Motor neuron (in vitro differentiated cells): ENCODE data around the gene HOXD9. TPM values are rescaled to one million over a fixed set of nuclear protein-coding genes. Genes with fewer than 3 reads are reported as not detected.
A peak's percentile ranks its signal among the peaks of the same experiment; 100 is the strongest.

Experiments used
- ATAC-seq, 8 experiments: fragments of 200-7000 bp; cut with Tn5 transposase; replicated peaks in 6 of 8; 2 replicates each; pipeline ENCODE4 v1.8.0; 2021; ENCODE audit warnings: mild to moderate bottlenecking in 8 of 8, moderate library complexity in 8 of 8
- H3K27ac ChIP-seq, 2 donors: fragments of 250-450 bp; sonication (Bioruptor Pico); 2 replicates each; pipeline ENCODE4 v1.9.0; 2021; ENCODE audit warnings: antibody characterized with exemption in 2 of 2, mild to moderate bottlenecking in 2 of 2, moderate library complexity in 1 of 2
- H3K4me1 ChIP-seq, 2 donors: fragments of 250-450 bp; sonication (Bioruptor Pico); replicated peaks in 1 of 2; 2 replicates each; pipeline ENCODE4 v1.6.1; 2021; ENCODE audit warnings: antibody characterized with exemption in 2 of 2, mild to moderate bottlenecking in 2 of 2, moderate library complexity in 1 of 2
- H3K4me3 ChIP-seq, 5 donors: fragments of 250-450 bp; sonication (Bioruptor Pico); 2 replicates each; pipeline ENCODE4 v1.9.0; 2021; ENCODE audit warnings: antibody characterized with exemption in 5 of 5, mild to moderate bottlenecking in 5 of 5, moderate library complexity in 4 of 5
- WGBS, 10 experiments: fragments of 450-650 bp; shearing (Covaris generic); methylation state at CpG; one replicate each; pipeline ENCODE4 v1.0.0; 2022; 5-methylcytosine and 5-hydroxymethylcytosine counted together
- in situ Hi-C, 9 experiments: fragments of 400-800 bp; cut with MboI; loops; one replicate each; pipeline ENCODE4 v1.15.0; 2021; ENCODE audit warnings: low sequenced_read_pairs in 9 of 9, low pct_unique_long_range_greater_than_20kb in 2 of 9; ENCODE audit not compliant: unreplicated experiment in 9 of 9
- total RNA-seq, 8 experiments: library from RNA; unstranded; fragments of 300-600 nt; gene quantifications; 2 replicates each; pipeline versions ENCODE4 v1.2.3 to v1.2.4, GENCODE V29; 2022

Gene HOXD9
- total RNA-seq, 8 experiments from 2014 or later = 2.9 to 11.9 (median 5.7) TPM

DNA sequence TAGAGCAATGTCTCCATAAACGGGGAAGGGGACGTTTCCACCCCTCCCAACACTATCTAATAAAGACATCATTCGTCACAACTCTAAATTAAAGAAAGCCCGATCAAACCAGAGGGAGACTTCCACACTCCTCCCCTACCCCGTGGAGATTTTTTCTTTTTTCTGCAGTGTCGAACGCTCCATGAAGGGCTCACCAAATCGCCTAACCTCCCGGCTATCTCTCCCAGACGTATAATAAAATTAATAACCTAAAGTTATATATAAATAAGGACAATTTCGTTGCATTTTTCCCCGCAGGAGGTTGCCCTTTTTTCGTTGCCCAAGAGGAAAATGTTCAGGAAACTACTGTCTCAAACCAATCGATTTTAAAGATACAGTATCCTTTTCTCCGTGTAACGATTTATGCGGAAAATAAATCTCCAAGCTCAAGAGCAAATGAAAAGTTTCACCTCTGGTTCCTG is 41.1 kb upstream of the HOXD9 start:
- no peak overlapping the region for H3K4me3 ChIP-seq
- WGBS, 10 experiments = 0 to 20% (median 9%) methylated on average over 1 to 17 of the region's 17 CpGs
- ATAC-seq = no peak
- in situ Hi-C loops = loop anchor here in 8 of 9 experiments (10.0 to 25.0 kb wide), 8 partner anchors 394 to 1394 kb away; no protein-coding TSS in a partner anchor
- peaks cover 3 to 21% of the 10 kb centered on the region in 2 donors for H3K4me1 ChIP-seq
- H3K27ac ChIP-seq = no peak overlapping the region

GRCh38 chr2:176081837-176082524 is 40.5 kb upstream of the HOXD9 start:
- 0 to 3% (median 0%) methylated on average over 1 to 29 of the region's 62 CpGs; no CpG with 5 or more reads in 2 of the 10 experiments for WGBS, 10 experiments

GRCh38 chr2:176082525-176082823 is 40.0 kb upstream of the HOXD9 start:
- Histone ChIP-seq H3K4me3 (no peak overlapping the region), H3K27ac (no peak overlapping the region), H3K4me1 (peaks cover 3 to 21% of the 10 kb centered on the region in 2 donors)
- WGBS, 10 experiments = 0 to 20% (median 7%) methylated on average over 1 to 6 of the region's 10 CpGs; no CpG with 5 or more reads in 2 of the 10 experiments
- no peak for ATAC-seq
- in situ Hi-C loops = loop anchor here in 8 of 9 experiments (10.0 to 25.0 kb wide), 8 partner anchors 395 to 1395 kb away; no protein-coding TSS in a partner anchor

More at GRCh38 chr2:176081837-176082524, 40.5 kb upstream of the HOXD9 start:
- ATAC-seq = no peak
- Histone ChIP-seq H3K4me3 (no peak overlapping the region), H3K4me1 (peaks cover 3 to 21% of the 10 kb centered on the region in 2 donors), H3K27ac (no peak overlapping the region)
- in situ Hi-C loops = loop anchor here in 8 of 9 experiments (10.0 to 25.0 kb wide), 8 partner anchors 395 to 1395 kb away; no protein-coding TSS in a partner anchor

GRCh38 chr2:176082824-176083751 is 39.4 kb upstream of the HOXD9 start:
- no peak for ATAC-seq
- 0 to 31% (median 1%) methylated on average over 1 to 26 of the region's 66 CpGs; no CpG with 5 or more reads in 2 of the 10 experiments for WGBS, 10 experiments

DNA sequence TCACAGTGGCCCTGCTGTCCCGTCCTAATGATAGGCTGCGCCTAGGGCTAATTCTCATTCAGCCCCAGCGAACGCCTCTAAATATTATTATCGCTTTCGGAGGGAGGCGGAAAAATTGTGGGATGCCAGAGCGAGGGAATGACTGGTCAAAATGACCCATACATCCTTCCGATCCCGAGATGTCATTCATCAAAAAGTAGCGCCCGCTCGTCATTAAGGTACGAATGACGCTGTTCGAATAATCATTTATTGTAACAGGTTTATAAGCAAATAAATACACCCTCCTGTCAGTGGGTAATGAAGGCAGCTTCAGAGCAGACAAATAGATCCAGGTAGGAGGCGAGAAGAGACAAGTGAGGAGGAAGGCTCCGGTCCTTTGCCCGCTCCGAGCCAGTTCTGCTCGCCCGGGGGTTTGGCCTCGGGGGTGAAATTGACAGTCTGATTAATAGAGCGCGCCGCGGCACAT is 38.7 kb upstream of the HOXD9 start, which contains the start of gene EVX2:
EVX2 (minus strand) TSS at position 167 of the 466 bp plus-strand sequence. CDS start 186 bp downstream, outside the sequence.
- ATAC-seq = no peak
- WGBS, 10 experiments = 5 to 47% (median 12%) methylated on average over 5 to 15 of the region's 27 CpGs
- H3K4me1 ChIP-seq = peaks cover 7 to 21% of the 10 kb centered on the region in 2 donors
- H3K27ac ChIP-seq = no peak within 1 kb of the TSS
- in situ Hi-C loops = loop anchor here in 8 of 9 experiments (10.0 to 25.0 kb wide), 8 partner anchors 397 to 1397 kb away; no protein-coding TSS in a partner anchor
- no peak within 1 kb of the TSS for H3K4me3 ChIP-seq

More at GRCh38 chr2:176082824-176083751, 39.4 kb upstream of the HOXD9 start:
- Histone ChIP-seq H3K27ac (no peak overlapping the region), H3K4me1 (peaks cover 6 to 21% of the 10 kb centered on the region in 2 donors), H3K4me3 (no peak overlapping the region)
- in situ Hi-C loops = loop anchor here in 8 of 9 experiments (10.0 to 25.0 kb wide), 8 partner anchors 396 to 1396 kb away; no protein-coding TSS in a partner anchor

DNA sequence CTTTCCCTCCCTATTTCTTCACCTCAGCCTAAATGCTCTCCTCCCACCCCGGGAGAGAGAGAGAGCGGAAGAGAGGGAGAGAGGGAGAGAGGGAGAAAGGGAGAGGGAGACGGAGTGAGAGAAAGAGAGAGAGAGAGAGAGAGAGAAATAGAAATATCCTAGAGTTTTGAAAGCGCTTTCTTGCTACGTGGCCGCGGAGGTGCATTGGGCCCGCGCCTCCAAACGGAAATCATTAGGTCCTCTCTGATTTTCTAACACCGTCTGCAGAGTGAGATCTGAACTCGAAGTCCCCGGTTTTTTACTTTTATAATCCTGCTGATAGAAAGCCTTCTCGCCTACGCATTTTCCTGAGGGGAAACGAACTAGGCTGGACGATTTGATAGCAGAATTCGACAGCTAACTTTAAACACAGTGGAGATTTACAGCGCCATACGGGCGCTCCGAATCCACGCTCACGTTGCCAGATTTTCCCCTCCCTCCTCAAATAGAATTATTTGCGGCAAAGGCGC is 37.9 kb upstream of the HOXD9 start:
- ATAC-seq = no peak
- peaks cover 7 to 15% of the 10 kb centered on the region in 2 donors for H3K4me1 ChIP-seq
- in situ Hi-C loops = loop anchor here in 8 of 9 experiments (10.0 to 25.0 kb wide), 8 partner anchors 397 to 1397 kb away; no protein-coding TSS in a partner anchor
- WGBS, 10 experiments = 0 to 29% (median 7%) methylated on average over 1 to 17 of the region's 26 CpGs; no CpG with 5 or more reads in 2 of the 10 experiments
- no peak overlapping the region for H3K4me3 ChIP-seq
- H3K27ac ChIP-seq = no peak overlapping the region

DNA sequence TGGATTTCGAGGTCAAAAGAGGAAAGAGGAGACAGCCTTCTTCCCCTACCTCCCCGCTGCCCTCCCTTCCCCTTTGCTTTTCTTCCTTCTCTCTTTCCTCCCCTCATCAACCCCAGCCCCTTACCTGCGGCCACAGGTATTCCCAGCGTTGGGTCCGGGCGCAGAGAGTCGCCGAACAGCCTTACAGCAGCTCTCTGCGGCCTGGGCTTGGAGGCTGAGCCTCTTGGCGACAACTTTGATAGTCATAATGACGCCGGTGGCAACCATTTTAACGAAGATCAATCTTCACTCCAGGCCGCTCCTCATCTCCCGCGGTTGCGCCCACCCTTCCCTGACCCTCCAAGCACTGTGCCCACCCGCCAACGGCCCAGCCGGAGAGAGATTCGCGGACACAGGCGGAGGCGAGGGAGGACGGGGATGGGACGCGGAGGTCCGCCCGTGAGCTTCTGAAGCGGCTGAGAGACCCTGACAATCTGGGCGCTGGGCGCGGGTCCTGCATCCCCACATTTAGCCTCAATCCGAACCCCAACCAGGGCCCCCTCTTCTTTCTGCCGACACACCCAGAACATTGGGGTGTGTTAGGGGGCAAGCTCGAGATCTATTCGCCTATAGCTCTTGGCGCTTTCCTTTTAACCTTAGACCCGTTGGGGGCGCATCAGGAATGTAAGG is 37.3 kb upstream of the HOXD9 start:
- H3K4me3 ChIP-seq = no peak overlapping the region
- ATAC-seq = no peak
- whole genome bisulfite sequencing, 10 experiments = 0 to 11% (median 1%) methylated on average over 1 to 6 of the region's 40 CpGs; no CpG with 5 or more reads in 6 of the 10 experiments
- H3K27ac ChIP-seq = no peak overlapping the region
- in situ Hi-C loops = loop anchor here in 8 of 9 experiments (10.0 to 25.0 kb wide), 8 partner anchors 398 to 1398 kb away; no protein-coding TSS in a partner anchor
- H3K4me1 ChIP-seq = peaks cover 7 to 15% of the 10 kb centered on the region in 2 donors

DNA sequence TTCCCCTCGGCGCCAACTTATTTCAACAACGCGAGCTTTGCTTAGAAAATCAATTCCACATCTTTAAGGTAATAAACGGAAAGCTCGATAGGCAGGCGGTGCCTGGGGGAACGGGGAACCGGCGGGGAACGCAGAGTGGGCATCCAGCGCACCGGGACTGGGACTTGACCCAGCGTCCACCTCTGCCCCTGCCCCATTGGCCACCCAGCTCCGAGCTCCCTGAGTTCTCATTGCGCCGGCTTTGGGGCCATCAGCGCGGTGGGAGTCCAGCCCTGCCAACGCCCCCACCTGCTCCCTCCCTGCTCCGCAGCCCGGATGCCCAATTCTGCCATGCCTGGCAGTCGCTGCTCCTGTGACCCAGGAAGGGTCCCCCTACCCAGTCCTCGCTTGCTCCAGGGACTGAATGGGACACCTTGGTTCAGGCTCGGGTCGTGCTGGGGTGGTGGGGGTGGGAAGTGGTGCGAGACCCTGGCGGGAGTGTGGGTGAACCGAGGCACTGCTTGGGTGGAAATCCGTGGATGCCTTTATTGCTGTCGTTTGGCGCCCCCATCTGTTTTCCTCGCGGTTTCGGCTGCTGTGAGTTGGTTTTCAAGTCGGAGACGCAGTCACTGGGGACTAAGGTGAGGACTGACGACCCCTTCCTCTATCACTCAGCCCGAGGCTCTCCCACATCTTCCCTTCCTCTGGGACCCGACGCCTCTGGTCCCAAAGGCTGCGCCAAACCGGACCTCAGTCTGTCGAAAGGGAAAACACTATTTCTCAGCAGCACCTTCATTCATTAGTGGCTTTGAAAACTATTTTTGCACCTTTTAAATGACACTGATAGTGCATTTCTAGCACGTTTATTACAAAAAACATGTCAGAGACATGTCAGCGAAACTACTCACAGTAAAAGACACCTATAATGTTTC is 36.4 kb upstream of the HOXD9 start:
- WGBS, 10 experiments = 0 to 18% (median 0%) methylated on average over 2 to 11 of the region's 46 CpGs; no CpG with 5 or more reads in 1 of the 10 experiments
- in situ Hi-C loops = loop anchor here in 8 of 9 experiments (10.0 to 25.0 kb wide), 8 partner anchors 399 to 1399 kb away; no protein-coding TSS in a partner anchor
- Histone ChIP-seq H3K27ac (no peak overlapping the region), H3K4me1 (peaks cover 7 to 15% of the 10 kb centered on the region in 2 donors), H3K4me3 (peak overlapping the region in 3 of 5 donors; percentile 3 to 12 (median 10))
- ATAC-seq = peak; percentile 49 to 64 (median 56)

- H3K27ac ChIP-seq = no peak overlapping the region
- in situ Hi-C loops = loop anchor here in 8 of 9 experiments (10.0 to 25.0 kb wide), 8 partner anchors 400 to 1400 kb away; no protein-coding TSS in a partner anchor
- no peak for ATAC-seq
- peaks cover 7 to 15% of the 10 kb centered on the region in 2 donors for H3K4me1 ChIP-seq
- 0 to 88% (median 33%) methylated on average over 1 to 25 of the region's 29 CpGs; no CpG with 5 or more reads in 3 of the 10 experiments for WGBS, 10 experiments
- H3K4me3 ChIP-seq = peak overlapping the region in 3 of 5 donors; percentile 25 to 30 (median 29)
Observed at GRCh38 chr2:176087330-176088047, 35.0 kb upstream of the HOXD9 start.
